HCT116 (cell line): ENCODE results near the gene DYRK2. TPM values are rescaled to one million over a fixed set of nuclear protein-coding genes. Genes with fewer than 3 reads are reported as not detected.
A peak's percentile ranks its signal among the peaks of the same experiment; 100 is the strongest.

ENCODE experiments used
- ATAC-seq: fragments of 200-7000 bp; cut with Tn5 transposase; 2 replicates; pipeline ENCODE4 v1.9.1; 2020; ENCODE audit warnings: mild to moderate bottlenecking, moderate library complexity
- Bru-seq: library from RNA; stranded (reverse); fragments of 400-500 nt; gene quantifications from one replicate; lab custom pipeline; 2021; lab: Mats Ljungman, UMichigan
- BruChase-seq, 2 experiments: library from RNA; stranded (reverse); fragments of 400-500 nt; gene quantifications; one replicate each; lab custom pipeline; 2021; lab: Mats Ljungman, UMichigan
- BruUV-seq: library from RNA; stranded (reverse); fragments of 400-500 nt; replicated peaks from 2 replicates; lab custom pipeline; 2021; lab: Mats Ljungman, UMichigan
- CTCF ChIA-PET: fragments of 300-600 bp; sonication (Branson Sonifier 250); formaldehyde crosslinking; loops from one replicate; lab custom pipeline; 2021; ENCODE audit warnings: antibody characterized with exemption; lab: Charles Lee
- POLR2A ChIA-PET: fragments of 300-600, 350-600 bp; sonication (Branson Sonifier 250); formaldehyde crosslinking; loops from one replicate; lab custom pipeline; 2021; ENCODE audit warnings: antibody characterized with exemption; lab: Charles Lee
- RAD21 ChIA-PET, 2 experiments: fragments of 300-600 bp; sonication (Branson Sonifier 250); formaldehyde crosslinking; loops; one replicate each; lab custom pipeline; 2023; ENCODE audit warnings: low total read pairs in 2 of 2; ENCODE audit not compliant: uncharacterized antibody in 2 of 2, unreplicated experiment in 2 of 2, low non-redundant PET in 1 of 2; lab: Charles Lee
- DNase-seq: peaks from one replicate; pipeline ENCODE4 v3.0.0-alpha.2; 2010; ENCODE audit warnings: low read depth, low spot score
- H2AFZ ChIP-seq: fragments of 200-600 bp; shearing (Covaris generic), sonication (generic); 2 replicates; pipeline ENCODE4 v1.6.1; 2017; ENCODE audit warnings: low read depth, mixed run types, mixed read lengths, antibody characterized with exemption, low read length; ENCODE audit not compliant: poor library complexity, severe bottlenecking
- H3K27ac ChIP-seq: 2 replicates; pipeline ENCODE4 v1.5.1; 2012; ENCODE audit warnings: low read depth, low read length
- H3K27me3 ChIP-seq: fragments of 200-600 bp; sonication (generic); 2 replicates; pipeline ENCODE4 v1.6.1; 2016; ENCODE audit warnings: mixed run types, low read length, mixed read lengths; ENCODE audit not compliant: insufficient read depth
- H3K36me3 ChIP-seq, 2 experiments: fragments of 200-500 bp in 1 of 2; fragments of 200-600 bp in 1 of 2; sonication (Bioruptor generic) in 1 of 2; sonication (generic) in 1 of 2; 2 replicates each; pipeline versions ENCODE4 v1.5.1 to v1.6.1; 2014 to 2016; ENCODE audit warnings: low read length in 2 of 2, inconsistent platforms in 1 of 2, mixed read lengths in 1 of 2, mixed run types in 1 of 2; ENCODE audit not compliant: insufficient read depth in 2 of 2, control insufficient read depth in 1 of 2
- H3K4me1 ChIP-seq, 2 experiments: fragments of 200-600 bp in 1 of 2; sonication (generic) in 1 of 2; 2 replicates each; pipeline versions ENCODE4 v1.5.1 to v1.6.1; 2012 to 2017; ENCODE audit warnings: low read length in 2 of 2, inconsistent platforms in 1 of 2, mild to moderate bottlenecking in 1 of 2, mixed read lengths in 1 of 2, mixed run types in 1 of 2, moderate library complexity in 1 of 2; ENCODE audit not compliant: insufficient read depth in 2 of 2, control insufficient read depth in 1 of 2
- H3K4me2 ChIP-seq: fragments of 200-600 bp; sonication (generic); 2 replicates; pipeline ENCODE4 v1.6.1; 2017; ENCODE audit warnings: mixed run types, low read length, mixed read lengths
- H3K4me3 ChIP-seq, 2 experiments: fragments of 200-600 bp in 1 of 2; sonication (generic) in 1 of 2; replicated peaks in 1 of 2; 2 replicates each; pipeline ENCODE4 v1.5.1; 2011 to 2016; ENCODE audit warnings: low read length in 2 of 2, control low read depth in 1 of 2, low read depth in 1 of 2, mild to moderate bottlenecking in 1 of 2, mixed read lengths in 1 of 2, mixed run types in 1 of 2
- H3K79me2 ChIP-seq: fragments of 200-600 bp; sonication (generic); 2 replicates; pipeline ENCODE4 v1.6.1; 2017; ENCODE audit warnings: mild to moderate bottlenecking, mixed run types, low read length, moderate library complexity, mixed read lengths; ENCODE audit not compliant: insufficient read depth
- H3K9ac ChIP-seq: fragments of 200-600 bp; sonication (generic); 2 replicates; pipeline ENCODE4 v1.6.1; 2016; ENCODE audit warnings: low read length, mixed read lengths
- H3K9me2 ChIP-seq: fragments of 200-600 bp; sonication (generic), shearing (Covaris generic); 2 replicates; pipeline ENCODE4 v1.6.1; 2017; ENCODE audit warnings: mixed run types, mild to moderate bottlenecking, moderate library complexity; ENCODE audit not compliant: insufficient read depth
- H3K9me3 ChIP-seq, 2 experiments: fragments of 200-500 bp in 1 of 2; fragments of 200-600 bp in 1 of 2; sonication (Bioruptor generic) in 1 of 2; sonication (generic) in 1 of 2; 2 replicates each; pipeline ENCODE4 v1.6.1; 2014 to 2017; ENCODE audit warnings: low read length in 2 of 2, mixed read lengths in 2 of 2, inconsistent platforms in 1 of 2, low read depth in 1 of 2, mild to moderate bottlenecking in 1 of 2, mixed run types in 1 of 2, moderate library complexity in 1 of 2; ENCODE audit not compliant: control insufficient read depth in 1 of 2, insufficient read depth in 1 of 2
- H4K20me1 ChIP-seq: fragments of 200-600 bp; sonication (generic), shearing (Covaris generic); 2 replicates; pipeline ENCODE4 v1.6.1; 2017; ENCODE audit warnings: mixed run types, mild to moderate bottlenecking, moderate library complexity; ENCODE audit not compliant: insufficient read depth
- ATF3 ChIP-seq: IDR thresholded peaks from 2 replicates; pipeline ENCODE4 v1.6.1; 2012
- CBX3 ChIP-seq: IDR thresholded peaks from 2 replicates; pipeline ENCODE4 v1.6.1; 2012; ENCODE audit warnings: low read depth
- CEBPB ChIP-seq: IDR thresholded peaks from 2 replicates; pipeline ENCODE4 v1.6.1; 2012; ENCODE audit warnings: low read depth
- CTCF ChIP-seq, 3 experiments: fragments of 200-600 bp in 1 of 3; sonication (generic) in 1 of 3; IDR thresholded peaks in 2 of 3; conservative IDR thresholded peaks in 1 of 3; 2 replicates each; pipeline ENCODE4 v1.5.1; 2012 to 2017; ENCODE audit warnings: low read depth in 2 of 3, low read length in 2 of 3, antibody characterized with exemption in 1 of 3, borderline replicate concordance in 1 of 3, control low read depth in 1 of 3, mild to moderate bottlenecking in 1 of 3, mixed read lengths in 1 of 3, mixed run types in 1 of 3, moderate library complexity in 1 of 3; ENCODE audit not compliant: insufficient read depth in 1 of 3
- EGR1 ChIP-seq: IDR thresholded peaks from 2 replicates; pipeline ENCODE4 v1.6.1; 2012; ENCODE audit warnings: low read depth
- ELF1 ChIP-seq: IDR thresholded peaks from 2 replicates; pipeline ENCODE4 v1.6.1; 2012; ENCODE audit warnings: low read depth, borderline replicate concordance
- EZH2 ChIP-seq: fragments of 200-600 bp; sonication (generic); IDR thresholded peaks from 2 replicates; pipeline ENCODE4 v1.6.1; 2017; ENCODE audit warnings: antibody characterized with exemption, mixed run types
- EZH2phosphoT487 ChIP-seq: fragments of 200-600 bp; IDR thresholded peaks from 2 replicates; pipeline ENCODE4 v1.6.1; 2018; ENCODE audit warnings: antibody characterized with exemption, borderline replicate concordance
- FOSL1 ChIP-seq: IDR thresholded peaks from 2 replicates; pipeline ENCODE4 v1.6.1; 2012; ENCODE audit warnings: low read depth
- MAX ChIP-seq: IDR thresholded peaks from 2 replicates; pipeline ENCODE4 v1.6.1; 2012
- POLR2A ChIP-seq: IDR thresholded peaks from 2 replicates; pipeline ENCODE4 v1.7.0; 2011; ENCODE audit warnings: borderline replicate concordance; ENCODE audit not compliant: insufficient read depth, insufficient read length; ENCODE audit errors: extremely low read depth
- POLR2AphosphoS5 ChIP-seq: IDR thresholded peaks from 2 replicates; pipeline ENCODE4 v1.6.1; 2011; ENCODE audit warnings: mild to moderate bottlenecking, low read depth, low read length, moderate library complexity
- RAD21 ChIP-seq: IDR thresholded peaks from 2 replicates; pipeline ENCODE4 v1.6.1; 2012; ENCODE audit warnings: low read depth, mild to moderate bottlenecking
- SIN3A ChIP-seq: IDR thresholded peaks from 2 replicates; pipeline ENCODE4 v1.6.1; 2012; ENCODE audit warnings: low read depth
- SP1 ChIP-seq: IDR thresholded peaks from 2 replicates; pipeline ENCODE4 v1.6.1; 2012; ENCODE audit warnings: low read depth
- SRF ChIP-seq: IDR thresholded peaks from 2 replicates; pipeline ENCODE4 v1.6.1; 2012; ENCODE audit warnings: low read depth
- TCF7L2 ChIP-seq: IDR thresholded peaks from 2 replicates; pipeline ENCODE4 v1.7.0; 2011; ENCODE audit warnings: borderline replicate concordance, inconsistent platforms; ENCODE audit not compliant: insufficient read depth, insufficient read length; ENCODE audit errors: extremely low read depth
- ZBTB33 ChIP-seq: IDR thresholded peaks from 2 replicates; pipeline ENCODE4 v1.6.1; 2011; ENCODE audit warnings: mild to moderate bottlenecking, low read length, moderate library complexity; ENCODE audit not compliant: insufficient replicate concordance; ENCODE audit errors: extremely low read depth
- ZFX ChIP-seq: fragments of 450-650 bp; IDR thresholded peaks from 2 replicates; pipeline ENCODE4 v1.6.1; 2017
- ZNF274 ChIP-seq: fragments of 200-500 bp; sonication (Bioruptor generic); IDR thresholded peaks from 2 replicates; pipeline ENCODE4 v1.6.1; 2014; ENCODE audit warnings: mild to moderate bottlenecking, low read depth, low read length, inconsistent platforms
- intact Hi-C: fragments of 100-400 bp; cut with micrococcal nuclease; formaldehyde crosslinking; loops from 2 replicates; pipeline ENCODE4 v1.10.0; 2022
- long read RNA-seq: library from polyadenylated mRNA; unstranded; transcript quantifications from one replicate; pipeline ENCODE4 v2.0.0, GENCODE V29; 2021; ENCODE audit not compliant: unreplicated experiment
- polyA plus RNA-seq: library from polyadenylated mRNA; unstranded; fragments of >200 nt; gene quantifications from 2 replicates; pipeline ENCODE4 v1.2.1, GENCODE V29; 2012; ENCODE audit warnings: missing spikeins
- total RNA-seq: library from RNA; stranded (reverse); gene quantifications from one replicate; pipeline ENCODE4 v1.2.1, GENCODE V29; 2021; ENCODE audit not compliant: unreplicated experiment

DYRK2 gene
- total RNA-seq (28.7 TPM), Bru-seq, nascent RNA (percentile 85 among the genes with signal in this experiment), BruChase-seq, experiment 1, labeled RNA remaining after a 6-hour chase (percentile 92 among the genes with signal in this experiment), BruChase-seq, experiment 2, labeled RNA remaining after a 2-hour chase (percentile 96 among the genes with signal in this experiment)
- polyA plus RNA-seq = 18.7 and 24.7 TPM in 2 replicates
- long read RNA-seq, full-length matches to known transcripts = 37 of 47 reads
- long read RNA-seq, partial matches to known transcripts = 0 of 47 reads
- long read RNA-seq, other reads (novel, unspliced or antisense) = 10 of 47 reads

GRCh38 chr12:67648521-67649260 is at the start of gene DYRK2:
TSS of gene DYRK2 (plus strand) at chr12:67648745. CDS start at chr12:67649134, 389 bp downstream.
- intact Hi-C loops = loop anchor here (1.0 kb wide), 1 partner anchor 55 kb away; no protein-coding TSS in a partner anchor
- Histone ChIP-seq H3K4me1 (peaks cover 14 to 30% of the 10 kb centered on the region in 2 experiments), H3K27ac (peak within 1 kb of the TSS; percentile 79), H3K79me2 (peaks cover 47% of the 10 kb centered on the region), H3K9ac (peak within 1 kb of the TSS; percentile 89), H3K36me3 (peaks cover 0 to 7% of the 10 kb centered on the region in 2 experiments; a peak in 1 of 4 replicates), H3K27me3 (no peaks in the 10 kb centered on the region), H3K4me2 (peak within 1 kb of the TSS; percentile 97), H3K4me3 (peak within 1 kb of the TSS; percentile 70 to 80), H3K9me2 (no peaks in the 10 kb centered on the region), H3K9me3 (no peaks in the 10 kb centered on the region), H4K20me1 (peaks cover 4% of the 10 kb centered on the region; the same call in 1 of the 2 replicates), H2AFZ (peak within 1 kb of the TSS; percentile 93)
- ChIA-PET RAD21 (interaction anchor here in 1 of 2 experiments (0.6 kb wide), 1 partner anchor 59 kb away, joined by 7 read pairs; no protein-coding TSS in a partner anchor), POLR2A (no interaction called here), CTCF (interaction anchor here (1.5 kb wide), 1 partner anchor 294 kb away, joined by 9 read pairs; no protein-coding TSS in a partner anchor)
- DNase-seq (peak; percentile 27), ATAC-seq (peak; percentile 65)
- no TSS peak for BruUV-seq
- TF ChIP-seq CEBPB (no peak), POLR2AphosphoS5 (peak; percentile 88), SP1 (no peak), SIN3A (0 out of 2 replicates have a peak, but pooled peaks have one; percentile 47), RAD21 (0 out of 2 replicates have a peak, but pooled peaks have one; percentile 14), ZBTB33 (no peak), CBX3 (0 out of 2 replicates have a peak, but pooled peaks have one; percentile 18), ZFX (peak; percentile 88; the same call in 1 of the 2 replicates), CTCF (IDR thresholded peaks at IDR 0.05 in 2 of 3, conservative IDR thresholded peaks at IDR 0.05 in 1 of 3; ENCODE audit: borderline replicate concordance in 1 of 3, insufficient read depth in 1 of 3, low read depth in 2 of 3, low read length in 2 of 3) (no peak), EZH2 (no peak), EZH2phosphoT487 (no peak), ATF3 (no peak), SRF (no peak), ZNF274 (no peak), POLR2A (peak; percentile 71), TCF7L2 (peak; percentile 8), EGR1 (no peak), ELF1 (no peak), FOSL1 (no peak), MAX (0 out of 2 replicates have a peak, but pooled peaks have one; percentile 49)
